Right lobe of liver (tissue), 4 donors: ENCODE measurements around the gene DENND4A.

ENCODE experiments used
- CTCF ChIP-seq, 4 donors: fragments of 200-600 bp in 3 of 4; fragments of 450-650 bp in 1 of 4; IDR thresholded peaks; one replicate each; pipeline versions ENCODE4 v1.5.1 to v1.8.0; 2016 to 2022; ENCODE audit warnings: antibody characterized with exemption in 4 of 4, mild to moderate bottlenecking in 2 of 4
- POLR2A ChIP-seq: fragments of 450-650 bp; IDR thresholded peaks from one replicate; pipeline ENCODE4 v1.6.1; 2017; ENCODE audit warnings: antibody characterized with exemption, mild to moderate bottlenecking
- donor health status: DM: no; HTN: no; CAD: no.
- donor health status: DM: no; HTN: no; CAD: no.
- donor health status: DM: no; HTN: yes; CAD: no.

GRCh38 chr15:65819563-65819960 is 27.5 kb upstream of the DENND4A start:
- TF ChIP-seq POLR2A (no peak), CTCF (IDR thresholded peaks at IDR 0.05) (no peak)
